H9 (cell line): ENCODE results near the gene CRYGN. TPM values are rescaled to one million over a fixed set of nuclear protein-coding genes. Genes with fewer than 3 reads are reported as not detected.

ENCODE experiments used
- DNase-seq: peaks from one replicate; pipeline ENCODE4 v3.0.0-alpha.2; 2017
- H2AFZ ChIP-seq: one replicate; pipeline ENCODE4 v1.6.1; 2013; ENCODE audit warnings: mild to moderate bottlenecking, low read length, control low read depth, moderate library complexity
- H2AK5ac ChIP-seq: 2 replicates; pipeline ENCODE4 v1.6.1; 2013; ENCODE audit warnings: low read length, control low read depth, mixed read lengths; ENCODE audit not compliant: insufficient read length
- H2BK120ac ChIP-seq: one replicate; pipeline ENCODE4 v1.6.1; 2013; ENCODE audit warnings: low read depth, mild to moderate bottlenecking, low read length, control low read depth, inconsistent platforms; ENCODE audit not compliant: poor library complexity, severe bottlenecking
- H2BK12ac ChIP-seq: 2 replicates; pipeline ENCODE4 v1.6.1; 2013; ENCODE audit warnings: low read length, control low read depth, mixed read lengths, low read depth; ENCODE audit not compliant: insufficient read length
- H2BK15ac ChIP-seq: 2 replicates; pipeline ENCODE4 v1.6.1; 2013; ENCODE audit warnings: low read depth, low read length, control low read depth
- H2BK20ac ChIP-seq: one replicate; pipeline ENCODE4 v1.6.1; 2013; ENCODE audit warnings: low read depth, mild to moderate bottlenecking, low read length, control low read depth, inconsistent platforms; ENCODE audit not compliant: poor library complexity, severe bottlenecking
- H2BK5ac ChIP-seq: 2 replicates; pipeline ENCODE4 v1.6.1; 2013; ENCODE audit warnings: low read length, control low read depth, mixed read lengths; ENCODE audit not compliant: insufficient read length
- H3K14ac ChIP-seq: 2 replicates; pipeline ENCODE4 v1.6.1; 2013; ENCODE audit warnings: low read length, control low read depth; ENCODE audit not compliant: insufficient read depth
- H3K18ac ChIP-seq: 2 replicates; pipeline ENCODE4 v1.6.1; 2013; ENCODE audit warnings: low read depth, mild to moderate bottlenecking, mixed read lengths, low read length, control low read depth; ENCODE audit not compliant: insufficient read length
- H3K23ac ChIP-seq: 2 replicates; pipeline ENCODE4 v1.6.1; 2013; ENCODE audit warnings: low read length, control low read depth, mixed read lengths, low read depth; ENCODE audit not compliant: insufficient read length
- H3K23me2 ChIP-seq: 2 replicates; pipeline ENCODE4 v1.6.1; 2013; ENCODE audit warnings: low read depth, mild to moderate bottlenecking, mixed read lengths, low read length, control low read depth; ENCODE audit not compliant: insufficient read length, poor library complexity, severe bottlenecking
- H3K27ac ChIP-seq: 2 replicates; pipeline ENCODE4 v1.5.1; 2013; ENCODE audit warnings: low read length, control low read depth, mixed read lengths, low read depth; ENCODE audit not compliant: insufficient read length
- H3K27me3 ChIP-seq: 2 replicates; pipeline ENCODE4 v1.6.1; 2013; ENCODE audit warnings: low read length, control low read depth, inconsistent platforms; ENCODE audit not compliant: insufficient read depth
- H3K4ac ChIP-seq: 2 replicates; pipeline ENCODE4 v1.6.1; 2013; ENCODE audit warnings: low read depth, mild to moderate bottlenecking, control low read depth, inconsistent platforms, low read length, moderate library complexity
- H3K4me1 ChIP-seq: 2 replicates; pipeline ENCODE4 v1.6.1; 2013; ENCODE audit warnings: low read length, control low read depth, inconsistent platforms; ENCODE audit not compliant: insufficient read depth
- H3K4me2 ChIP-seq: 2 replicates; pipeline ENCODE4 v1.6.1; 2013; ENCODE audit warnings: low read length, control low read depth, mixed read lengths; ENCODE audit not compliant: insufficient read length, insufficient read depth
- H3K56ac ChIP-seq: 2 replicates; pipeline ENCODE4 v1.6.1; 2013; ENCODE audit warnings: low read depth, mild to moderate bottlenecking, mixed read lengths, low read length, control low read depth; ENCODE audit not compliant: insufficient read length
- H3K79me1 ChIP-seq: 2 replicates; pipeline ENCODE4 v1.6.1; 2013; ENCODE audit warnings: low read depth, mild to moderate bottlenecking, moderate library complexity, low read length, control low read depth, inconsistent platforms; ENCODE audit not compliant: insufficient read depth, poor library complexity, severe bottlenecking
- H3K79me2 ChIP-seq: 2 replicates; pipeline ENCODE4 v1.6.1; 2013; ENCODE audit warnings: low read length, control low read depth, inconsistent platforms; ENCODE audit not compliant: insufficient read depth
- H3K9ac ChIP-seq: 2 replicates; pipeline ENCODE4 v1.6.1; 2013; ENCODE audit warnings: low read length, control low read depth, mixed read lengths; ENCODE audit not compliant: insufficient read length; ENCODE audit errors: extremely low read depth
- H3K9me3 ChIP-seq: one replicate; pipeline ENCODE4 v1.6.1; 2013; ENCODE audit warnings: low read depth, low read length, inconsistent platforms; ENCODE audit not compliant: control insufficient read depth
- H3T11ph ChIP-seq: one replicate; pipeline ENCODE4 v1.6.1; 2013; ENCODE audit warnings: mild to moderate bottlenecking, low read length, control low read depth, inconsistent platforms
- H4K20me1 ChIP-seq: one replicate; pipeline ENCODE4 v1.6.1; 2013; ENCODE audit not compliant: control insufficient read depth, insufficient read length, insufficient read depth
- H4K5ac ChIP-seq: 2 replicates; pipeline ENCODE4 v1.6.1; 2013; ENCODE audit warnings: low read depth, mild to moderate bottlenecking, mixed read lengths, low read length, control low read depth; ENCODE audit not compliant: insufficient read length
- H4K8ac ChIP-seq: replicated peaks from 2 replicates; pipeline ENCODE4 v1.6.1; 2013; ENCODE audit warnings: low read length, control low read depth, mixed read lengths, low read depth; ENCODE audit not compliant: insufficient read length
- H4K91ac ChIP-seq: 2 replicates; pipeline ENCODE4 v1.6.1; 2013; ENCODE audit warnings: low read depth, mild to moderate bottlenecking, moderate library complexity, mixed read lengths, low read length, control low read depth; ENCODE audit not compliant: insufficient read length
- H3K27ac Mint-ChIP-seq, 3 experiments: 2 replicates in 2 of 3; 3 replicates in 1 of 3; pipeline ENCODE4 v1.8.0; 2020 to 2021; ENCODE audit warnings: mixed read lengths in 3 of 3, mild to moderate bottlenecking in 1 of 3, moderate library complexity in 1 of 3
- H3K27me3 Mint-ChIP-seq: 2 replicates; pipeline ENCODE4 v1.8.0; 2021; ENCODE audit warnings: low read depth, mild to moderate bottlenecking, moderate library complexity, mixed read lengths
- H3K36me3 Mint-ChIP-seq, 3 experiments: 2 replicates in 2 of 3; 3 replicates in 1 of 3; pipeline ENCODE4 v1.8.0; 2020 to 2021; ENCODE audit warnings: low read depth in 3 of 3, mixed read lengths in 3 of 3; ENCODE audit not compliant: insufficient read depth in 1 of 3
- H3K4me1 Mint-ChIP-seq, 2 experiments: 2 replicates each; pipeline ENCODE4 v1.8.0; 2020; ENCODE audit warnings: mixed read lengths in 2 of 2
- H3K4me3 Mint-ChIP-seq, 2 experiments: 2 replicates in 1 of 2; 3 replicates in 1 of 2; pipeline ENCODE4 v1.8.0; 2020 to 2021; ENCODE audit warnings: mild to moderate bottlenecking in 2 of 2, mixed read lengths in 2 of 2, moderate library complexity in 1 of 2
- H3K9me3 Mint-ChIP-seq, 2 experiments: 2 replicates in 1 of 2; 3 replicates in 1 of 2; pipeline ENCODE4 v1.8.0; 2020; ENCODE audit warnings: mild to moderate bottlenecking in 2 of 2, mixed read lengths in 2 of 2, moderate library complexity in 1 of 2
- CTCF ChIP-seq: fragments of 200-600 bp; sonication (generic); conservative IDR thresholded peaks from 3 replicates; pipeline ENCODE4 v1.8.0; 2021; ENCODE audit warnings: antibody characterized with exemption, mild to moderate bottlenecking
- WGBS: extraction: QIAGEN DNeasy Blood & Tissue Kit; methylation state at CpG from one replicate; pipeline ENCODE4 v1.1.7; 2013; ENCODE audit warnings: missing lambda C conversion rate, low lambda C conversion rate, mixed read lengths; ENCODE audit not compliant: insufficient read length; ENCODE audit errors: extremely low coverage; 5-methylcytosine and 5-hydroxymethylcytosine counted together
- total RNA-seq: library from RNA; stranded (reverse); gene quantifications from 2 replicates; pipeline ENCODE4 v1.2.1, GENCODE V29; 2021

CRYGN gene
- total RNA-seq, 1 experiment from 2014 or later = 1.8 TPM

- no peak overlapping the region for H4K5ac ChIP-seq
- peaks cover 20% of the 10 kb centered on the region for H3K27me3 Mint-ChIP-seq
These were observed 51.5 kb downstream of the CRYGN start for GRCh38 chr7:151388430-151388829.

More at GRCh38 chr7:151388430-151388829, 51.5 kb downstream of the CRYGN start:
- Histone ChIP-seq H3K9ac (no peak overlapping the region), H4K8ac (no peak overlapping the region), H2BK20ac (no peak overlapping the region), H3K14ac (no peak overlapping the region), H3K4me1 (no peaks in the 10 kb centered on the region), H3K4ac (no peak overlapping the region), H3K56ac (no peak overlapping the region), H2BK120ac (no peak overlapping the region), H3K9me3 (no peaks in the 10 kb centered on the region), H3T11ph (no peak overlapping the region), H2AFZ (no peak overlapping the region), H3K79me2 (no peaks in the 10 kb centered on the region), H3K23me2 (no peaks in the 10 kb centered on the region), H4K91ac (no peak overlapping the region), H3K79me1 (no peaks in the 10 kb centered on the region), H2BK15ac (no peak overlapping the region), H3K27ac (no peak overlapping the region), H2BK12ac (no peak overlapping the region), H3K18ac (no peak overlapping the region), H3K23ac (no peak overlapping the region), H3K4me2 (no peak overlapping the region), H4K20me1 (no peaks in the 10 kb centered on the region), H3K27me3 (no peaks in the 10 kb centered on the region), H2AK5ac (no peak overlapping the region), H2BK5ac (no peak overlapping the region)
- H3K27ac Mint-ChIP-seq = peak overlapping the region in 1 of 3 experiments; percentile 87; a peak in 1 of 7 replicates
- no peaks in the 10 kb centered on the region for H3K9me3 Mint-ChIP-seq
- H3K4me1 Mint-ChIP-seq = peaks cover 2 to 18% of the 10 kb centered on the region in 2 experiments; a peak in 2 of 4 replicates
- DNase-seq = no peak
- H3K36me3 Mint-ChIP-seq = peaks cover 0 to 7% (median 0%) of the 10 kb centered on the region in 3 experiments; a peak in 2 of 7 replicates
- no peak for TF ChIP-seq CTCF
- WGBS = no CpG with 5 or more reads among the region's 10 CpGs
- no peak overlapping the region for H3K4me3 Mint-ChIP-seq
